Superior temporal gyrus (tissue), 1 donor: Measurements from ENCODE around the gene BTG2.

Experiments used
- DNase-seq: peaks from one replicate; pipeline ENCODE4 v3.0.0-alpha.2; 2016; ENCODE audit errors: extremely low spot score

BTG2 gene

GRCh38 chr1:203340112-203340790, 34.9 kb downstream of the BTG2 start:
- peak; percentile 97 for DNase-seq

GRCh38 chr1:203342192-203342940, 37.0 kb downstream of the BTG2 start:
- DNase-seq: peak; percentile 72

GRCh38 chr1:203343956-203344754, 38.8 kb downstream of the BTG2 start:
- DNase-seq: no peak

- no peak for DNase-seq
Observed at GRCh38 chr1:203346060-203346768, 40.9 kb downstream of the BTG2 start.

GRCh38 chr1:203346769-203347102, 41.4 kb downstream of the BTG2 start:
- DNase-seq: no peak

GRCh38 chr1:203349166-203349565, 43.8 kb downstream of the BTG2 start:
- DNase-seq: no peak

- DNase-seq: peak; percentile 65
Observed at GRCh38 chr1:203349773-203350524, 44.6 kb downstream of the BTG2 start.

- no peak for DNase-seq
Observed at GRCh38 chr1:203351037-203351625, 45.8 kb downstream of the BTG2 start, which contains the start of gene FMOD. Gene FMOD, minus strand, starts transcription at chr1:203351122. Its CDS starts 2,852 bp downstream, at chr1:203348270.

- DNase-seq: no peak
Observed at GRCh38 chr1:203353486-203353885, 48.2 kb downstream of the BTG2 start.

- no peak for DNase-seq
Observed at GRCh38 chr1:203354246-203354645, 48.9 kb downstream of the BTG2 start.

GRCh38 chr1:203359010-203359571, 53.8 kb downstream of the BTG2 start:
- no peak for DNase-seq
